ENCODE data around the gene VRK1. TPM values are rescaled to one million over a fixed set of nuclear protein-coding genes. Genes with fewer than 3 reads are reported as not detected.

Gene VRK1
- total RNA-seq: 20.0 to 20.8 TPM (median 20.2 TPM) in 3 replicates

GRCh38 chr14:96796851-96797581 lies at the start of gene VRK1:
Gene VRK1, plus strand, starts transcription at chr14:96797382. Its CDS starts 36,090 bp downstream, at chr14:96833472.
- H3K4me1 Mint-ChIP-seq: peaks cover 11% of the 10 kb centered on the region
- H3K36me3 Mint-ChIP-seq: no peaks in the 10 kb centered on the region
- peak; percentile 93 to 97 for DNase-seq (ENCODE audit: low spot score in 2 of 2, unreplicated experiment in 2 of 2)
- H3K27ac Mint-ChIP-seq: peak within 1 kb of the TSS; percentile 66
- H3K27me3 Mint-ChIP-seq (ENCODE audit: low read depth): peaks cover 21% of the 10 kb centered on the region
- no peaks in the 10 kb centered on the region for H3K9me3 Mint-ChIP-seq
- peak within 1 kb of the TSS; percentile 83 for H3K4me3 Mint-ChIP-seq
- TF ChIP-seq CTCF (IDR thresholded peaks at IDR 0.05; ENCODE audit: unreplicated experiment): no peak

DNA sequence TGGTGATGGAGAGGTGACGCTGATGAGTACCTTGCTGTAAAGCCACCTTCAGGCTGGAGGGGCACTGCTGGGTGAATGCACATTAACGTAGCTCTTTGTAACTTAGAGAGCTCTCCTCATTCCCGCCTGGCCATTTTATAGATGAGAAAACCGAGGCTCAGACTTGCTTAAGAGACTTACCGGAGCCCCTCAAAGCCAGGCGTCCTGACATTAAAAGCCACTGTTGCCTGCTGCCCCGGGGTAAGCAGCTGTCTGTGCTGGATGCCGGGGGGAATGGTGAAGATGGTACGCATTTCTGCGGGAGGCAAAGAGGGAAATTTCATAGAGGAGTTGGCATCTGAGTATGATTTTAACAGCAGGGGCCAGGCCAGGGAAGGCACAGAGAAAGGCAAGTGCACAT lies 49.6 kb upstream of the VRK1 start:
- no peaks in the 10 kb centered on the region for H3K9me3 Mint-ChIP-seq
- H3K36me3 Mint-ChIP-seq: no peaks in the 10 kb centered on the region
- DNase-seq (ENCODE audit: low spot score in 2 of 2, unreplicated experiment in 2 of 2): no peak
- H3K27ac Mint-ChIP-seq: no peak overlapping the region
- no peaks in the 10 kb centered on the region for H3K4me1 Mint-ChIP-seq
- TF ChIP-seq CTCF (IDR thresholded peaks at IDR 0.05; ENCODE audit: unreplicated experiment): no peak
- H3K27me3 Mint-ChIP-seq (ENCODE audit: low read depth): peaks cover 53% of the 10 kb centered on the region
- H3K4me3 Mint-ChIP-seq: no peak overlapping the region

DNA sequence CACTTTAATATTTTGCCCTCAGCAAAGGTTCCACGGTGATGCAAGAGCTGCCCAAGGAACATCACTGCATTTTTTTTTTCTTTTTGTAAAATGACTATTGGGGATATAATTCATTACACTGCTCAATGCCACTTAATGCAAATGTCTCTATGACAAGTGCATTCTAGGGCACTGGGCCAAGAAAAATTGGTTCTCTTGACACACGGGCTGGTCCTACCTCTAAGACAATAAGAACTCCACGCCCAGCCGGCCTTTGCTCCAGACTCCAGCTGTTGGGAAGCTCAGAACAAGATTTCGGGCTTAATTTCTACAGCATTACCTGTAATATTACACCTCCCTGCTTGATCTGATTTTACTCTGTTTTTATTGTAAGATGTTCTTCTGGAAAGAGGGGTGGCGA lies 48.8 kb upstream of the VRK1 start:
- no peak for DNase-seq (ENCODE audit: low spot score in 2 of 2, unreplicated experiment in 2 of 2)
- Mint-ChIP-seq H3K4me3 (no peak overlapping the region), H3K27me3 (ENCODE audit: low read depth) (peaks cover 46% of the 10 kb centered on the region), H3K27ac (no peak overlapping the region), H3K36me3 (no peaks in the 10 kb centered on the region), H3K4me1 (no peaks in the 10 kb centered on the region), H3K9me3 (no peaks in the 10 kb centered on the region)
- TF ChIP-seq CTCF (IDR thresholded peaks at IDR 0.05; ENCODE audit: unreplicated experiment): no peak

GRCh38 chr14:96751505-96751904 lies 45.7 kb upstream of the VRK1 start:
- no peaks in the 10 kb centered on the region for H3K36me3 Mint-ChIP-seq
- H3K9me3 Mint-ChIP-seq: no peaks in the 10 kb centered on the region
- no peak for DNase-seq (ENCODE audit: low spot score in 2 of 2, unreplicated experiment in 2 of 2)
- no peak for TF ChIP-seq CTCF (IDR thresholded peaks at IDR 0.05; ENCODE audit: unreplicated experiment)
- H3K27ac Mint-ChIP-seq: no peak overlapping the region
- no peaks in the 10 kb centered on the region for H3K4me1 Mint-ChIP-seq
- H3K4me3 Mint-ChIP-seq: no peak overlapping the region
- peaks cover 17% of the 10 kb centered on the region for H3K27me3 Mint-ChIP-seq (ENCODE audit: low read depth)

- Mint-ChIP-seq H3K4me3 (no peak overlapping the region), H3K9me3 (no peaks in the 10 kb centered on the region), H3K27ac (no peak overlapping the region), H3K4me1 (no peaks in the 10 kb centered on the region), H3K36me3 (no peaks in the 10 kb centered on the region), H3K27me3 (ENCODE audit: low read depth) (peaks cover 16% of the 10 kb centered on the region)
- DNase-seq (ENCODE audit: low spot score in 2 of 2, unreplicated experiment in 2 of 2): no peak
- no peak for TF ChIP-seq CTCF (IDR thresholded peaks at IDR 0.05; ENCODE audit: unreplicated experiment)
Observed at GRCh38 chr14:96752125-96752524, 45.1 kb upstream of the VRK1 start.
